ENCODE measurements around the gene EFL1. TPM values are rescaled to one million over a fixed set of nuclear protein-coding genes. Genes with fewer than 3 reads are reported as not detected.

Gene EFL1
- total RNA-seq, 2 experiments from 2014 or later = 23.7 to 25.6 TPM

- Mint-ChIP-seq H3K4me3 (no peak overlapping the region), H3K36me3 (ENCODE audit: low read depth) (no peaks in the 10 kb centered on the region), H3K27ac (no peak overlapping the region), H3K27me3 (peaks cover 4% of the 10 kb centered on the region), H3K4me1 (ENCODE audit: low read depth) (no peaks in the 10 kb centered on the region), H3K9me3 (no peaks in the 10 kb centered on the region)
- TF ChIP-seq CTCF (IDR thresholded peaks at IDR 0.05) = no peak
- DNase-seq = no peak
- intact Hi-C loops (cut with micrococcal nuclease) = no loop called here
- ATAC-seq = no peak
- POLR2A ChIA-PET = no interaction called here
- CTCF ChIA-PET = no interaction called here
Measured at GRCh38 chr15:82100111-82100929, 162.2 kb downstream of the EFL1 start.

- Mint-ChIP-seq H3K4me3 (no peak overlapping the region), H3K36me3 (ENCODE audit: low read depth) (no peaks in the 10 kb centered on the region), H3K4me1 (ENCODE audit: low read depth) (no peaks in the 10 kb centered on the region), H3K27me3 (peaks cover 4% of the 10 kb centered on the region), H3K9me3 (no peaks in the 10 kb centered on the region), H3K27ac (no peak overlapping the region)
- no peak for DNase-seq
- intact Hi-C loops (cut with micrococcal nuclease) = no loop called here
- no peak for TF ChIP-seq CTCF (IDR thresholded peaks at IDR 0.05)
- ChIA-PET CTCF (interaction anchor here (0.7 kb wide), 1 partner anchor 10 kb away, joined by 3 read pairs; no protein-coding TSS in a partner anchor), POLR2A (no interaction called here)
- ATAC-seq = no peak
Measured at GRCh38 chr15:82098674-82099073, 163.9 kb downstream of the EFL1 start.

GRCh38 chr15:82095803-82096202, 166.7 kb downstream of the EFL1 start:
- Mint-ChIP-seq H3K27me3 (peaks cover 2% of the 10 kb centered on the region), H3K4me1 (ENCODE audit: low read depth) (no peaks in the 10 kb centered on the region), H3K4me3 (no peak overlapping the region), H3K27ac (no peak overlapping the region), H3K9me3 (no peaks in the 10 kb centered on the region), H3K36me3 (ENCODE audit: low read depth) (no peaks in the 10 kb centered on the region)
- ChIA-PET POLR2A (no interaction called here), CTCF (interaction anchor here (1.2 kb wide), 1 partner anchor 12 kb away, joined by 3 read pairs; no protein-coding TSS in a partner anchor)
- intact Hi-C loops (cut with micrococcal nuclease) = no loop called here
- no peak for TF ChIP-seq CTCF (IDR thresholded peaks at IDR 0.05)
- no peak for ATAC-seq
- DNase-seq = no peak

- no peak for TF ChIP-seq CTCF (IDR thresholded peaks at IDR 0.05)
- Mint-ChIP-seq H3K4me1 (ENCODE audit: low read depth) (no peaks in the 10 kb centered on the region), H3K4me3 (no peak overlapping the region), H3K27me3 (peaks cover 2% of the 10 kb centered on the region), H3K9me3 (no peaks in the 10 kb centered on the region), H3K27ac (no peak overlapping the region), H3K36me3 (ENCODE audit: low read depth) (no peaks in the 10 kb centered on the region)
- POLR2A ChIA-PET = no interaction called here
- ATAC-seq (no peak), DNase-seq (no peak)
- intact Hi-C loops (cut with micrococcal nuclease) = no loop called here
- CTCF ChIA-PET = no interaction called here
Measured at GRCh38 chr15:82093774-82094211, 168.7 kb downstream of the EFL1 start.

GRCh38 chr15:82093325-82093724, 169.2 kb downstream of the EFL1 start:
- no peak for ATAC-seq
- DNase-seq = no peak
- no peak for TF ChIP-seq CTCF (IDR thresholded peaks at IDR 0.05)
- ChIA-PET POLR2A (no interaction called here), CTCF (no interaction called here)
- no peaks in the 10 kb centered on the region for H3K9me3 Mint-ChIP-seq
- H3K36me3 Mint-ChIP-seq (ENCODE audit: low read depth) = no peaks in the 10 kb centered on the region
- no peaks in the 10 kb centered on the region for H3K27me3 Mint-ChIP-seq
- no peaks in the 10 kb centered on the region for H3K4me1 Mint-ChIP-seq (ENCODE audit: low read depth)
- intact Hi-C loops (cut with micrococcal nuclease) = no loop called here
- no peak overlapping the region for H3K27ac Mint-ChIP-seq
- H3K4me3 Mint-ChIP-seq = no peak overlapping the region
